Liver (tissue), 3 donors: ENCODE results near the gene KANSL1.

Source experiments
- EGR1 ChIP-seq, 2 donors: IDR thresholded peaks; 2 replicates each; pipeline ENCODE4 v1.6.1; 2016 to 2018; ENCODE audit warnings: antibody characterized with exemption in 2 of 2, low read depth in 2 of 2
- FOXA1 ChIP-seq: IDR thresholded peaks from 2 replicates; pipeline ENCODE4 v1.6.1; 2016; ENCODE audit warnings: antibody characterized with exemption
- FOXA2 ChIP-seq: IDR thresholded peaks from 2 replicates; pipeline ENCODE4 v1.6.1; 2016; ENCODE audit warnings: antibody characterized with exemption
- GABPA ChIP-seq, 2 donors: IDR thresholded peaks in 1 of 2; conservative IDR thresholded peaks in 1 of 2; 2 replicates each; pipeline ENCODE4 v1.6.1; 2016; ENCODE audit warnings: antibody characterized with exemption in 2 of 2, mild to moderate bottlenecking in 1 of 2, moderate library complexity in 1 of 2
- HNF4G ChIP-seq: IDR thresholded peaks from 2 replicates; pipeline ENCODE4 v1.6.1; 2016; ENCODE audit warnings: antibody characterized with exemption
- JUND ChIP-seq, 2 donors: IDR thresholded peaks; 2 replicates each; pipeline ENCODE4 v1.6.1; 2016; ENCODE audit warnings: antibody characterized with exemption in 2 of 2
- NR2F2 ChIP-seq: IDR thresholded peaks from 2 replicates; pipeline ENCODE4 v1.6.1; 2016; ENCODE audit warnings: antibody characterized with exemption
- RAD21 ChIP-seq, 2 donors: IDR thresholded peaks; 2 replicates each; pipeline ENCODE4 v1.6.1; 2016; ENCODE audit warnings: antibody characterized with exemption in 2 of 2, mild to moderate bottlenecking in 2 of 2
- SP1 ChIP-seq: IDR thresholded peaks from 2 replicates; pipeline ENCODE4 v1.6.1; 2018; ENCODE audit warnings: antibody characterized with exemption, mild to moderate bottlenecking
- TAF1 ChIP-seq: conservative IDR thresholded peaks from 2 replicates; pipeline ENCODE4 v1.6.1; 2016; ENCODE audit warnings: antibody characterized with exemption, mild to moderate bottlenecking
- TF ChIP-seq, protein P1 (sequence below): fragments of 150-350 bp; IDR thresholded peaks from 2 replicates; pipeline ENCODE4 v1.5.1; 2017; ENCODE audit warnings: improper control_type of control experiment, low read depth, low read length; ENCODE audit not compliant: missing input control
- TF ChIP-seq, protein P2 (sequence below): IDR thresholded peaks from 2 replicates; pipeline ENCODE4 v1.6.1; 2016; ENCODE audit warnings: antibody characterized with exemption
- TF ChIP-seq, protein P3 (sequence below): IDR thresholded peaks from 2 replicates; pipeline ENCODE4 v1.6.1; 2016; ENCODE audit warnings: antibody characterized with exemption, mild to moderate bottlenecking
- TF ChIP-seq, protein P4 (sequence below): IDR thresholded peaks from 2 replicates; pipeline ENCODE4 v1.6.1; 2016; ENCODE audit warnings: antibody characterized with exemption
- donor health status: healthy.
- donor health status: healthy.

DNA sequence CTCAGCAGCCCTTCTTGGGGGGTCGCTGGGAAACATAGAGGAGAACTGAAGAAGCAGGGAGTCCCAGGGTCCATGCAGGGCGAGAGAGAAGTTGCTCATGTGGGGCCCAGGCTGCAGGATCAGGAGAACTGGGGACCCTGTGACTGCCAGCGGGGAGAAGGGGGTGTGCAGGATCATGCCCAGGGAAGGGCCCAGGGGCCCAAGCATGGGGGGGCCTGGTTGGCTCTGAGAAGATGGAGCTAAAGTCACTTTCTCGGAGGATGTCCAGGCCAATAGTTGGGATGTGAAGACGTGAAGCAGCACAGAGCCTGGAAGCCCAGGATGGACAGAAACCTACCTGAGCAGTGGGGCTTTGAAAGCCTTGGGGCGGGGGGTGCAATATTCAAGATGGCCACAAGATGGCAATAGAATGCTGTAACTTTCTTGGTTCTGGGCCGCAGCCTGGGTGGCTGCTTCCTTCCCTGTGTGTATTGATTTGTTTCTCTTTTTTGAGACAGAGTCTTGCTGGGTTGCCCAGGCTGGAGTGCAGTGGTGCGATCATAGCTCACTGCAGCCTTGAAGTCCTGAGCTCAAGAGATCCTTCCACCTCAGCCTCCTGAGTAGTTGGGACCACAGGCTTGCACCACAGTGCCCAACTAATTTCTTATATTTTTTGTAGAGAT is 190.8 kb downstream of the KANSL1 start:
- TF ChIP-seq SP1 (no peak), JUND (IDR thresholded peaks at IDR 0.05) (no peak), GABPA (IDR thresholded peaks at IDR 0.05 in 1 of 2, conservative IDR thresholded peaks at IDR 0.05 in 1 of 2) (no peak), EGR1 (IDR thresholded peaks at IDR 0.05; ENCODE audit: low read depth in 2 of 2) (no peak), TAF1 (no peak), HNF4G (no peak), RAD21 (IDR thresholded peaks at IDR 0.05) (peak; percentile 94 to 96), NR2F2 (no peak), FOXA2 (no peak), FOXA1 (no peak)
- TF ChIP-seq, protein P1, sequence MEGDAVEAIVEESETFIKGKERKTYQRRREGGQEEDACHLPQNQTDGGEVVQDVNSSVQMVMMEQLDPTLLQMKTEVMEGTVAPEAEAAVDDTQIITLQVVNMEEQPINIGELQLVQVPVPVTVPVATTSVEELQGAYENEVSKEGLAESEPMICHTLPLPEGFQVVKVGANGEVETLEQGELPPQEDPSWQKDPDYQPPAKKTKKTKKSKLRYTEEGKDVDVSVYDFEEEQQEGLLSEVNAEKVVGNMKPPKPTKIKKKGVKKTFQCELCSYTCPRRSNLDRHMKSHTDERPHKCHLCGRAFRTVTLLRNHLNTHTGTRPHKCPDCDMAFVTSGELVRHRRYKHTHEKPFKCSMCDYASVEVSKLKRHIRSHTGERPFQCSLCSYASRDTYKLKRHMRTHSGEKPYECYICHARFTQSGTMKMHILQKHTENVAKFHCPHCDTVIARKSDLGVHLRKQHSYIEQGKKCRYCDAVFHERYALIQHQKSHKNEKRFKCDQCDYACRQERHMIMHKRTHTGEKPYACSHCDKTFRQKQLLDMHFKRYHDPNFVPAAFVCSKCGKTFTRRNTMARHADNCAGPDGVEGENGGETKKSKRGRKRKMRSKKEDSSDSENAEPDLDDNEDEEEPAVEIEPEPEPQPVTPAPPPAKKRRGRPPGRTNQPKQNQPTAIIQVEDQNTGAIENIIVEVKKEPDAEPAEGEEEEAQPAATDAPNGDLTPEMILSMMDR: peak; percentile 98
- TF ChIP-seq, protein P2, sequence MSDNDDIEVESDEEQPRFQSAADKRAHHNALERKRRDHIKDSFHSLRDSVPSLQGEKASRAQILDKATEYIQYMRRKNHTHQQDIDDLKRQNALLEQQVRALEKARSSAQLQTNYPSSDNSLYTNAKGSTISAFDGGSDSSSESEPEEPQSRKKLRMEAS: no peak
- TF ChIP-seq, protein P3, sequence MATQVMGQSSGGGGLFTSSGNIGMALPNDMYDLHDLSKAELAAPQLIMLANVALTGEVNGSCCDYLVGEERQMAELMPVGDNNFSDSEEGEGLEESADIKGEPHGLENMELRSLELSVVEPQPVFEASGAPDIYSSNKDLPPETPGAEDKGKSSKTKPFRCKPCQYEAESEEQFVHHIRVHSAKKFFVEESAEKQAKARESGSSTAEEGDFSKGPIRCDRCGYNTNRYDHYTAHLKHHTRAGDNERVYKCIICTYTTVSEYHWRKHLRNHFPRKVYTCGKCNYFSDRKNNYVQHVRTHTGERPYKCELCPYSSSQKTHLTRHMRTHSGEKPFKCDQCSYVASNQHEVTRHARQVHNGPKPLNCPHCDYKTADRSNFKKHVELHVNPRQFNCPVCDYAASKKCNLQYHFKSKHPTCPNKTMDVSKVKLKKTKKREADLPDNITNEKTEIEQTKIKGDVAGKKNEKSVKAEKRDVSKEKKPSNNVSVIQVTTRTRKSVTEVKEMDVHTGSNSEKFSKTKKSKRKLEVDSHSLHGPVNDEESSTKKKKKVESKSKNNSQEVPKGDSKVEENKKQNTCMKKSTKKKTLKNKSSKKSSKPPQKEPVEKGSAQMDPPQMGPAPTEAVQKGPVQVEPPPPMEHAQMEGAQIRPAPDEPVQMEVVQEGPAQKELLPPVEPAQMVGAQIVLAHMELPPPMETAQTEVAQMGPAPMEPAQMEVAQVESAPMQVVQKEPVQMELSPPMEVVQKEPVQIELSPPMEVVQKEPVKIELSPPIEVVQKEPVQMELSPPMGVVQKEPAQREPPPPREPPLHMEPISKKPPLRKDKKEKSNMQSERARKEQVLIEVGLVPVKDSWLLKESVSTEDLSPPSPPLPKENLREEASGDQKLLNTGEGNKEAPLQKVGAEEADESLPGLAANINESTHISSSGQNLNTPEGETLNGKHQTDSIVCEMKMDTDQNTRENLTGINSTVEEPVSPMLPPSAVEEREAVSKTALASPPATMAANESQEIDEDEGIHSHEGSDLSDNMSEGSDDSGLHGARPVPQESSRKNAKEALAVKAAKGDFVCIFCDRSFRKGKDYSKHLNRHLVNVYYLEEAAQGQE: no peak
- TF ChIP-seq, protein P4, sequence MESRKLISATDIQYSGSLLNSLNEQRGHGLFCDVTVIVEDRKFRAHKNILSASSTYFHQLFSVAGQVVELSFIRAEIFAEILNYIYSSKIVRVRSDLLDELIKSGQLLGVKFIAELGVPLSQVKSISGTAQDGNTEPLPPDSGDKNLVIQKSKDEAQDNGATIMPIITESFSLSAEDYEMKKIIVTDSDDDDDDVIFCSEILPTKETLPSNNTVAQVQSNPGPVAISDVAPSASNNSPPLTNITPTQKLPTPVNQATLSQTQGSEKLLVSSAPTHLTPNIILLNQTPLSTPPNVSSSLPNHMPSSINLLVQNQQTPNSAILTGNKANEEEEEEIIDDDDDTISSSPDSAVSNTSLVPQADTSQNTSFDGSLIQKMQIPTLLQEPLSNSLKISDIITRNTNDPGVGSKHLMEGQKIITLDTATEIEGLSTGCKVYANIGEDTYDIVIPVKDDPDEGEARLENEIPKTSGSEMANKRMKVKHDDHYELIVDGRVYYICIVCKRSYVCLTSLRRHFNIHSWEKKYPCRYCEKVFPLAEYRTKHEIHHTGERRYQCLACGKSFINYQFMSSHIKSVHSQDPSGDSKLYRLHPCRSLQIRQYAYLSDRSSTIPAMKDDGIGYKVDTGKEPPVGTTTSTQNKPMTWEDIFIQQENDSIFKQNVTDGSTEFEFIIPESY: no peak
